Testis (tissue), 2 donors: ENCODE measurements around the gene GDI1.

Experiments used
- CTCF ChIP-seq, 3 experiments: fragments of 450-650 bp in 2 of 3; fragments of 200-600 bp in 1 of 3; sonication (generic) in 1 of 3; IDR thresholded peaks; one replicate each; pipeline ENCODE4 v1.5.1; 2016 to 2019; ENCODE audit warnings: antibody characterized with exemption in 3 of 3, mild to moderate bottlenecking in 2 of 3, moderate library complexity in 1 of 3
- POLR2A ChIP-seq: fragments of 450-650 bp; IDR thresholded peaks from one replicate; pipeline ENCODE4 v1.6.1; 2017; ENCODE audit warnings: antibody characterized with exemption, mild to moderate bottlenecking, moderate library complexity

DNA sequence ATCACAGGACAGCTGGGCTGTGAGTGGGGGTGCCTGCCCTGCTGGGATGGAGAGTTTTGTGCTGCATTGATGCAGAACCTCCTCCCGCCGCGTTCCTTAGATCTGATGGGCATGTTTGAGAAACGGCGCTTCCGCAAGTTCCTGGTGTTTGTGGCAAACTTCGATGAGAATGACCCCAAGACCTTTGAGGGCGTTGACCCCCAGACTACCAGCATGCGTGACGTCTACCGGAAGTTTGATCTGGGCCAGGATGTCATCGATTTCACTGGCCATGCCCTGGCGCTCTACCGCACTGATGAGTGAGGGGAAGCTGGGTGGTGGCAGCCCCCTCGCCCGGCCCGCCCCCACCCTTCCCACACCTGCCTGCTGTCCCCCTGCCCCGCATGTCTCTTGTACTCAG is 2.9 kb downstream of the GDI1 start:
- TF ChIP-seq CTCF (IDR thresholded peaks at IDR 0.05) (no peak), POLR2A (no peak)
